Activated CD8-positive, alpha-beta memory T cell treated with anti-CD3 and anti-CD28 coated beads for 36 hours (primary cell): ENCODE measurements around the gene ELP1. TPM values are rescaled to one million over a fixed set of nuclear protein-coding genes. Genes with fewer than 3 reads are reported as not detected.
"Not testable (repeated sequence)": the region's sequence is repeated elsewhere in the genome, so short reads cannot be mapped to it uniquely, and the experiment has no call there.

Source experiments
- CTCF ChIA-PET: fragments of 350-600 bp; sonication (Branson Sonifier 250); formaldehyde crosslinking; loops from one replicate; lab custom pipeline; 2021; ENCODE audit warnings: antibody characterized with exemption; lab: Charles Lee
- POLR2A ChIA-PET: fragments of 350-600 bp; sonication (Branson Sonifier 250); formaldehyde crosslinking; loops from one replicate; lab custom pipeline; 2021; ENCODE audit warnings: antibody characterized with exemption; lab: Charles Lee
- total RNA-seq, 2 experiments: library from RNA; stranded (reverse); gene quantifications; one replicate each; pipeline ENCODE4 v1.2.3, GENCODE V29; 2021

Gene ELP1
- total RNA-seq, 2 experiments from 2014 or later, result 34.1 to 35.7 TPM

DNA sequence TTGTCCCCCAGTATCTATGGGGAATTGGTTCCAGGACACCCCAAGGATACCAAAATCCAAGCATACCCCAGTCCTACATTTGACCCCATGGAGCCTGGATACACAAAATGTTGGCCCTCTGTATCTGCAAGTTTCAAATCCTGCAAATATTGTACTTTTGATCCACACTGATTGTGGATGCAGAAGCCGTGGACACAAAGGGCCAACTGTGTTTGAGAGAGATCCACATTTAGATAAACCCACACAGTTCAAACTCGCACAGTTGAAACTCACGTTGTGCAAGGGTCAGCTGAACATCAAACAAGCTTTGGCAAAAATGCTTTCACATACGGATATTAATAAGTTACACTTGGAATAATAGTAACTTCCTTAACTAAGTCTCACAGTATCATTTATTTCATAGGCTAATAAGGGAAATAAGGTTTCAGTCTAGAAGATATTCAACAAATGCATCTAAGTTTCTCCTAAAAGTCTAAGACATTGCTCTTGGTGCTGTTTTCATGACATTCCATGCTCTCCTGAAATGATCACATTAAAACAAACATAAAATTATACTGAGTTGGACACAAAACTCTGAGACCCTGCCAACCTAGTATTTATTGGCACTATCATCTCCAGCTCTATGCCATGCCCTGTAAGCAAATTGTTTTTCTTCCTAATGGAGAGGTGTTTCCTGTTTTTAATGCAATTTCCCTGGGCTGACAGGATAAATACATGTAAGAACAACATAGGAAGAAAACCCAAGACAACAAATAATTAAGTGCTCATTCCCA, 39.5 kb downstream of the ELP1 start:
- ChIA-PET CTCF (no interaction called here), POLR2A (no interaction called here)

DNA sequence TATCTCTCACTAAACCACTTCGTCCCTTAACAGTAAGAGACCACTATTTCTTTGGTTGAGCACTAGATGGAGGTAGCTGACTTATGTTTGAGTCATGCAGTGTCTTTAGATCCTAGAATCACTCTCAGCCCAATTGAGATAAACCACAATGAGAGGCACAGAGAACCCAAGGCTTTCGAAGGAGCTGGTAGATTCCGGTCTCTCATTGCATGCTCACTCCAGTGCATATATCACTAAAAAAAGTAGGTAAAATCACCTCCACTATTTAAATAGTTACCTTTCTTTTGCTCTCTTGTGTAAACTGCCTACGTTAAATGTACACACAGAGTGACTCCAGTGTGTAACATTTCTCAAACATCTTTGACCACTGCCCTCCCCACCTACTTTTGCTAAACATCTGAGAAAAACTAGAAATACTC, 44.3 kb downstream of the ELP1 start:
- CTCF ChIA-PET, result no interaction called here
- POLR2A ChIA-PET, result no interaction called here

DNA sequence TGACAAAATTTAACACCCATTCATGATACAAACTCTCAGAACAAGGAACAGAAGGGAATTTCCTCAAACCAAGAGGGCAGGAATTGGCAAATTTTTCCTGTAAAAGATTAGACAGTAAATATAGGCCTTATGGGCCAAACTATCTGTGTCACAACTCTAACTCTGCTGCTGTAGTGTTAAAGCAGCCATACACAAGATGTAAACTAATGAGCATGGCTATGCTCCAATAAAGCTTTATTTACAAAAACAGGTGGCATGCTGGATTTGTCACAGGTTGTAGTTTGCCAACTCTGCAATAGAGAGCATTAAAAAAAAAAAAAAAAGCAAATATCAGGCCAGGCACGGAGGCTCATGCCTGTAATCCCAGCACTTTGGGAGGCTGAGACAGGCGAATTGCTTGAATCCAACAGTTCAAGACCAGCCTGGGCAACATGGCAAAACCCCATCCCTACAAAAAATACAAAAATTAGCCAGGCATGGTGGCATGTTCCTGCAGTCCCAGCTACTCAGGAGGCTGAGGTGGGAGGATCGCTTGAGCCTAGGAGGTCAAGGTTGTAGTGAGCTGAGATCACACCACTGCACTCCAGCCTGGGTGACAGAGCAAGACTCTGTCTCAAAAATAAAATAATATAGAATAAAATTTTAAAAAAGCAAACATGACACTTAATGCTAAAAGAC, 47.2 kb downstream of the ELP1 start:
- CTCF ChIA-PET, POLR2A ChIA-PET: not testable (repeated sequence)

DNA sequence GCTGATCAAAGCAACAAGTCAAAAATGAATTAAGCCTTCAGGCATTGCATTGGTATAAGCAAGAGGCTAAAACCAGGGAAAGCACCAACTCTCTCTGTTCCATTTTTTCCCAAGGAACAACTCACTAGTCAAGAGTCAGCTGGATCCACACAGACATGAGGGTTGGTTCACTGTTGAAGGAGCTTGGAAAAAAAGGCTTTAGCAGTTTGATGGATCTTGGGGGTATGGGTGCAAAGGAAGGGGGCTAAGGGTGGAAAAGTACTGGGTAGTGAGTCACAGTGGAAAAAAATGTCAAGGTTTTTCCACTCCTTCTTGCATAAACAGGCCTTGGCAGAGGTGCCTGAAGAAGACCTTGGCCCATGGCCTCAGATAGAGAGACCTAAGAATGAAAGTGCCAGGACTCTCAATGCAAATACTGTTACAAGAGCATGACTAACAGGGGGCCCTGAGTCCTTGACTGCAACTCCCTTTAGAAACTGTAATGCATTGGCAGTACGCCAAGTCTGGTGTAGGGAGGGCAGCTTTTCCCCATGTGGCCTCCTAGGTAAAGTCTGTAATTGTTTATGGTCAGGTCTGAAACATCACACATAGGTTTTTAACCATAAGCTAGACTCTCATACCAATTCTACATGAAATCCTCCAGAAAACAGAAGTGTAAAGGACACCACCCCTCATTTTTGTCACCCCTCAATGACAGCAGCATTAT, 48.1 kb downstream of the ELP1 start:
- POLR2A ChIA-PET, result no interaction called here
- CTCF ChIA-PET, result no interaction called here

DNA sequence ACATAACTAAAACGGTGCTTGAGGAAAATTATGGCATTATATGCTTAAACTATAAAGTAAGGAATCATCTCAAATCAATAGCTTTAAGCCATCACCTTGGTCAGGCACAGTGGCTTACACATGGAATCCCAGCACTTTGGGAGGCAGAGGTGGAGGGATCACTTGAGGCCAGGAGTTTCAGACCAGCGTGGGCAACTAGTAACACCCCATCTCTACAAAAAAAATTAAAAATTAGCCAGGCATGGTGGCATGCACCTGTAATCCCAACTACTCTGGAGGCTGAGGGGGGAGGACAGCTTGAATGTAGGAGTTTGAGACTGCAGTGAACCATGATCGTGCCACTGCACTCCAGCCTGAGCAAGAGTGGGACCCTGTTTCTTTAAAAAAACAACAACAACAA, 49.2 kb downstream of the ELP1 start:
- POLR2A ChIA-PET, result no interaction called here
- CTCF ChIA-PET, result no interaction called here

DNA sequence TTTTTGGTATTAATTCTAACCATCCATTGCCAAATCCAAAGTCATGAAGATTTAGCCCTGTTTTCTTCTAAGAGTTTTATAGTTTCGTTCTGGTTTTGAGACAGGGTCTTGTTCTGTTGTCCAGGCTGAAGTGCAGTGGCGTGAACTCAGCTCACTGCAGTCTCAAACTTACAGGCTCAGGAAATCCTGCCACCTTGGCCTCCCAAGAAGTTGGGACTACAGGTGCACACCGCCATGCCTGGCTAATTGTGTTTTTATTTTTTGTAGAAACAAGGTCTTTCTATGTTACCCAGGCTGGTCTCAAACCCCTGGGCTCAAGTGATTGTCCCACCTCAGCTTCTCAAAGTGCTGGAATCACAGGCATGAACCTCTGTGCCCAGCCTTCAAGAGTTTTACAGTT, 50.8 kb downstream of the ELP1 start:
- POLR2A ChIA-PET, result no interaction called here
- CTCF ChIA-PET, result no interaction called here

DNA sequence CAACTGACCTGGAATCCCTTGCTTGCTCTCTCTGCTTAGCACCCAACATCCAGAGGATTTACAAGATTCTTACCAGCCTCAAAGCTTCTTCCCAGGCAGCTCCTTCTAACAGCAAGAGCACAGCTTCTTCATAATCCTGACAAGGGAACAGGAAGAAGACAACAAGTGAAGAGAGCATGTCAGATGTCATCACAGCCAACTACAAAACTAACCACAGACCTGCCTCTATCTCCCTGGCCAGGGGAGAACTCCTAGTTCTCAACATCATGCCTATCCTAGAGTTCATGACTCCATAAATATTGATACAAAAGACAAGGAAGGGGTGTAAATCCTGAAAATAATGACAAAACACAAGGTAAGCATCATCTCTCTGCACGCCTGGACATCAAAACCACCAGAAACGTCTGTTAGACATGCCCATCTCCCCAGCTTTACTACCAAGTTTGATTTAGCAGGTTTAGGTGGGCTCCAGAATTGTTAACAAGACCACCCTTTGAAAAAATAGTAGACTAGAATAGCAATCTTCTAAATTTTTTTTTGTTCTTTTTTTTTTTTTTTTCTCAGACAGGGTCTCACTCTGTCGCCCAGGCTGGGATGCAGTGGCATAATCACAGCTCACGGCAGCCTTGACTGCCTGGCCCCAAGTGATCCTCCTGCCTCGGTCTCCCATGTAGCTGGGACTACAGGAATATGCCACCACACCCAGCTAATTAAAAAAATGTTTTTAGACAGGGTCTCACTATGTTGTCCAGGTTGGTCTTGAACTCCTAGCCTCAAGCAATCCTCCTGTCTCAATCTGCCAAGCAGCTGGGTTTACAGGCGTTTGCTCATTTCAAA, 51.7 kb downstream of the ELP1 start:
- CTCF ChIA-PET, result interaction anchor here (0.7 kb wide), 1 partner anchor 318 kb away, joined by 4 read pairs; no protein-coding TSS in a partner anchor
- POLR2A ChIA-PET, result interaction anchor here (0.7 kb wide), 1 partner anchor 85 kb away, joined by 3 read pairs; no protein-coding TSS in a partner anchor

DNA sequence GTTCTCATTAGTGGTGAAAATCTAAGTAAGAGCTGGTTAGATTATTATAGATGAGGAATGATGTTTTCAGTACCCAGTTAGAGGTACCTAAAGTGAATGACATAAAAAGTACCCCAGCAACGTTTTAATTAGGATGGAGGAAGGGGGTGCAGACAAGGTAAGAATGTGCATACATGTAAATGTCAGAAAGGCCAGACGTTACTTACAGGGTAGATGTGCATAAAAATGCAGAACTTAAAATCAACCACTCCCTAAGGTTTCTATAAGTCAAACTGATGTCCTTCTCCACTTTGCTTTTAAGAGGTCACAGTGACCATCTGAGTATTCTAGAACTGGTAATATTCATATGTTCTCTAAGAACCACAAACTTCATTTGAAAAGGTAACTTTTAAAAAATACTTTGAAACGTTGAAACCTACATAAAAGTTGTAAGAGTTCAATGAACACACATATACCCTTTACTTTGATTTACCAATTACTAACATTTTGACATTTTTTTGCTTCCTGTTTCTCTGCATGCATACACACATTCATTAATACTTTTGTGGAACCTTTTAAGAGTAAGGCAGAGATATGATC, 53.1 kb downstream of the ELP1 start:
- ChIA-PET POLR2A (no interaction called here), CTCF (no interaction called here)

DNA sequence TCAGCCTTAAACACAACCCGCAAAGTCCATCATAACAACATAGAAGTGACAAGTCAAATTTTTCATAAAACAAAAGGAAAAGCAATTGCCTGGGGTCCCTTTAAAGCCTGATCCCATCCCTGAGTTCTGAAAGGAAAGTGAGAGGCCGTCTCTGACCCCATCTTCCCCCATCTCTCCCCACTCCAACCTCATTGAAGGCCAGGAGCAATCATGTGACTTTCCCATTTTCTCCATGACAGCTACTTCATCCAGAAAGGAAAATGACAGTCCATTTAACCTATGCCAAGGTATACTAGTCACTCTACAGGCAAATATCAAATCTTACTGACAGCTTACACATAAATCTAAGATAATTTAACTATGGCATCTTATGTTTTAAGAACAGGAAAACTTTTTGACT, 56.4 kb downstream of the ELP1 start:
- POLR2A ChIA-PET, result no interaction called here
- CTCF ChIA-PET, result no interaction called here

DNA sequence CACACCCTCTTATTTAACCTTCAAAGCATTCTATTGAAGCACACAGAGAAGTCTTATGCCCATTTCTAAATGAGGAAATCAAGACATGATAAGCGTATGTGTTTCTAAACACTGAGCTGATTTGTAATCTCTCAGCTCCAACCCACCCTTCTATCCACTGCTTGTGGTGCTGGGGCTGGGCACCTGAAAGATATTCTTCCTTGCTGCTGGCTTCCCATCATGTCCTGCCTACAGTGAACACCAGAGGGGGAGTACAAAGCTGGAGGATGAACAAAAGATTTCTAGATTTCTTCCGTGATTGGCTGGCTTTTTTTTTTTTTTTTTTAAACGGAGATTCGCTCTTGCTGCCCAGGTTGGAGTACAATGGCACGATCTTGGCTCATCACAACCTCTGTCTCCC, 57.5 kb downstream of the ELP1 start:
- POLR2A ChIA-PET, result no interaction called here
- CTCF ChIA-PET, result interaction anchor here (0.6 kb wide), 1 partner anchor 37 kb away, joined by 3 read pairs; no protein-coding TSS in a partner anchor

DNA sequence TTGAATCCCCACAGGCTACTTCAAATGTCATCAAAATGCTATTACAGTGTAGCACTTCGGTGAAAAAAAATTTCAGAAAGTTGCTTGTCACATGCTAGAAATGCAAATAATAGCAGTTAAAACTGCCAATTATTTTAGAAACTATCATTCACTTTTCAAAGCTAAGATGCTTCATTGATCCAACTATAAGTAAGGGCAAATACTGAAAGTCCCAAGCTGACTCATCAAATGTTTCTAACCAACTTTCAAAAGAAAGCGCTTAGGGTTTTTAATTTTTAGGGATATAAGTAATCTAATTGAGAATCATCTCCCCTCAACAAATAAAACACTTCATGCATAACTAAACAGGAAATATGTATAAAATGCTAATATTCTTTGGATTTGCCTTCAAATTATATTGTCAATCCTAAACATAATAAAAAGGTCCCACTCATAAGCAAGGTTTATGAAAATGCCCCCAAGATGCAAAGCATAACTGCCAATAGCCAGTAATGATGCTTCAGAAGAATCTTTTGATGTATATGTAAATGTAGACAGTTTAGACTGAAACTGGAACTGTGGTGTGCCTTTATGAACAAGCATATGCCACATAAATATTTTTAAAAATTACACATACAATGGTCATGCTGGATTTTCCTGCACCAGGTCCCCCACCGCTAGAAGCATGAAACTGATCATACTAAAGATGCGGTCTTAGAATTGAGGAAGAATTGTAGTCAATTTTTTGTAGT, 59.7 kb downstream of the ELP1 start:
- ChIA-PET CTCF (no interaction called here), POLR2A (no interaction called here)

DNA sequence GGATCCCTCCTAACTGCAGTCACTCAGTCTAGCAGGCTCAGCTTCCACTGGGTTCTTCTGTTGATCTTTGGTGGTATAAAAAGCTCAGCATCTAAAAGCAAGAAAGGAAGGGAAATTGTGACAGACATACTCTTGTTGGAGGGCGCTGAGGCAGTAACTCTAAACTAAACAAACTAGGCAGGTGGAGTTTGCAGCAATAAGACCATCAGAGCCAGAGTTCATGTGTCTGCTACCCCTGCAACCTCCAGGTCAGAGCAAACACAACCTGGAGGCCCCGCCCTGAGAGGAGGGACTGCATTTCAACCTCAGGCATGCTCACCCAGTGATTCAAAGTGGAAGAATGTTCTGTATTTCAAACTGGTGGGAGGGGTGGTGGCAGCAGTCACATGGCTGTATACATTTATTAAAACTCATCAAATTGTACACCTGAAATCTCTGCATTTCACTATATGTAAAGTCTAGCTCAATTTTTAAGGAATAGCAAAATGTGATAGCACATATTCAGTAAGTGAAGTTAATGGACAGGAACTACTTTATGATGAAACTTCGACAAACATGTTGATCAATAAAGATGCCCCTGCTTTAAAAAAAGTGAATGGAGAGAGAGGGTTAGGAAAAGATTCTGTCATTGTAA, 64.7 kb downstream of the ELP1 start:
- CTCF ChIA-PET, result no interaction called here
- POLR2A ChIA-PET, result no interaction called here

DNA sequence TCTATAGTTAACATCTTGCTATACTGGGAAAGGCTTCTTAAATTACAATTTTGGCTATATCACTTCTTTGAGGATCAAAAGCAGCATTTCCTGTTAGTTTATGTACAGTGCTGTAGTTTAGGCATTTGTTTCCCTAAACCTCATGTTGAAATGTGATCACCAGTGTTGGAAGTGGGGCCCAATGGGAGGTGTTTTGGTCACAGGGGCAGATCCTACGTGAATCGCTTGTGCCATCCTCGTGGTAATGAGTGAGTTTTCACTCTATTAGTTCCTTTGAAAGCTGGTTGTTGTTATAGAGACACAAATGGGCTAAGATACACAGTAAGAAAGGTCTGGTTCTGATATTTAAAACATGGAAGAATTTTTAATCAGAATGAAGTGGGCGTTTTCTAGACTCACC, 66.1 kb downstream of the ELP1 start:
- ChIA-PET POLR2A (no interaction called here), CTCF (no interaction called here)

DNA sequence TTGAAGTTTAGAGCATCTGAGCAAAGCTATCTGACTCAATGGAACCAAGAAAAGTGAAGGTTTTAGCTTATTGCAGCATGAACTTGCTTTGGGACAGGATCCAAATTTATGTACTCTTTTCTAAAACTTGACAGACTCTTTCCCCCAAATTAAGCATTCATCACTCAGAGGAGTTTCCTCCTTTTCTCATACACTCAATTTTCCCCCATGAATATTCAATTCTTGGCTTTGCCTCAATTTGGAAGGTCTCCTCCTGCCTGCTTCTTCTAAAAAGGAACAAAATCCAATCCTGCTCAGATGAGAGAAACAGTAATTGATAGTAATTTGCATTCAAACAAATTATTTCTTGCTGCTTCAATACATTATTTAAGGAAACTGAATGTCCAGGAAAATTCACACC, 66.8 kb downstream of the ELP1 start:
- ChIA-PET POLR2A (no interaction called here), CTCF (no interaction called here)

DNA sequence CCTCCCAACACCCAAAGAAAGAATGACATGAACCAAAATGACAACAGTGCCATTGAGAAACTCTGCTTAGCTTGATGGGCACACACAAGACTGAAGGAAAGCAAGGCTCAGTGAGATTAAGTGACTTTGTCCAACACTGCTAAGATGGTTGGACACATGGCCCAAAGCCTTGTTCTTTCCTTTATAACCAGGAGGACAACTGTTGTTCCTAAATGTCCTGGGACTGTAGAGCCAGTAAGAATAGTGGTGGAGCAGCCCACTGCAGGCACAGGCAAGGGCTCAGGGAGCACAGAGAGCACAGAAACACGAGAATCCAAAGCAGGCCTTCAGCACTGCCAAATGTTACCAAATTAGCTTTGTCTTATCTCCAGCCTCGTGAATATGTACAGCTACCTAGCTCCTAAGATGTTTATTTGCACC, 67.9 kb downstream of the ELP1 start:
- ChIA-PET CTCF (no interaction called here), POLR2A (no interaction called here)

DNA sequence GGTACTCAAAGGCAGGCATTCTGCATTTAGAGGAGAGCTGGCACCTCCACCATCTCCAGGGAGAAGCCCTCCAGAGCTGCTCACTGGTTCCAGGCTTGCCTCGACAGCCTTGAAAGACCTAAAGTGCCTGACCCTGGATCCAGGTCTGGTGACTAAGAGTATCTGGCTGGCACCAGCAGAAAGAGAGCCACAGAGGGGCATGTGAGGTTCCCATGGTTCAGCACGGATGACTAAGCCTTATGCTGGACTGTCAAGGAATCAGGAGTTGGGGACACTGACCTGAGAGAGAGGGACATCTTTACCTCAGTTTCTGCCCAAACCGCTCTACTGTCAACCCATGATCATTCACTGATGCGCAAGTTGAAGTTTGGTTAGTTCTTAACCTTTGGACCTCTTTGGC, 68.9 kb downstream of the ELP1 start:
- ChIA-PET CTCF (no interaction called here), POLR2A (no interaction called here)

DNA sequence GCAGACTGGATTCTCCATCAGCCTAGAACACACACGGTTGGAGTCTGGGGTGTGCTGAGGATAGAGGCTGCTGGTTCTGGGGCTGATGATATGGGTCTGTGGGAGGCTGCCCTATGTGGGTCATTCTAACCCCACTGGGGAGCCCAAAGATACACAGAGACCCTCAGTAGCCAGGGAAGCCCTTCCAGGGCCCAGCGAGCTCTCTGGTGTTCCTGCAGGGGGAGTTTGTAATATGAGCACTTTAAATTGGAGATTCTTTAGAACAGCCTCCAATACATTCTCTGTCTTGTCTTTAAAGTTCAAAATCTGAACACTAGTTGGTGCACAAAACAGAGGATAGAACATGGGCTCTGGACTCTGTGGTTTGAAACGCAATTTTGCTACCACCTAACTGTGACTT, 69.5 kb downstream of the ELP1 start:
- CTCF ChIA-PET, result no interaction called here
- POLR2A ChIA-PET, result no interaction called here

DNA sequence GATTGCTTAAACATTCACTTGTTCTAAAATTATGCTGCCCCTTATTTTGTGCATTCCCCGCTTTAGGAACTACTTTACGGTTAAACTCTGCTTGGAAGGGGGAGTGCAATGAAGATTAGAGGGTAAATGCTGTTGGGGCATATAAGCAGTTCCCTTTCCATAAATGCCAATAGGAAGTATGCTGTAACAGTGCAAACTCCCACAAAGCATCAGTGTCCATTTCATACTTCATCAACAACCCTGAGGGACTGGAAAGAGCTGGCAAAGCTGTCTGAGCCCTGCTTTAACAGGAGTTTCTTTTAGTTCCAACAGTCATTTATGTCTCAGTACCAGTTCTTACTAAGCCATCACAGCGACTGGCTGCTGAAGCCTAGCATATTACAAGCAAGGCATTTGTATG, 70.0 kb downstream of the ELP1 start:
- ChIA-PET POLR2A (no interaction called here), CTCF (no interaction called here)
